GM18507 (cell line): ENCODE measurements around the gene KCNMB1.
A peak's percentile ranks its signal among the peaks of the same experiment; 100 is the strongest.

Experiments
- DNase-seq: peaks from one replicate; pipeline ENCODE4 v3.0.0; 2011; ENCODE audit warnings: low read depth; ENCODE audit not compliant: insufficient read length; ENCODE audit errors: extremely low spot score
- FAIRE-seq: peaks from 2 replicates; lab custom pipeline; 2011; peaks lifted over from hg19 to GRCh38; lab: Jason Lieb, UNC

KCNMB1 gene

GRCh38 chr5:170388818-170389549, at the start of gene KCNMB1:
TSS of gene KCNMB1 (minus strand) at chr5:170389367. CDS start at chr5:170385447, 3,920 bp downstream.
- FAIRE-seq: no peak
- no peak for DNase-seq

GRCh38 chr5:170438581-170438980, 49.4 kb upstream of the KCNMB1 start:
- FAIRE-seq (no peak), DNase-seq (no peak)

- FAIRE-seq (no peak), DNase-seq (no peak)
Observed at GRCh38 chr5:170437621-170438375, 48.6 kb upstream of the KCNMB1 start.

- no peak for DNase-seq
- FAIRE-seq: no peak
Observed at GRCh38 chr5:170436335-170436734, 47.2 kb upstream of the KCNMB1 start.

- FAIRE-seq (peak; percentile 74), DNase-seq (peak; percentile 32)
Observed at GRCh38 chr5:170434966-170435605, 45.9 kb upstream of the KCNMB1 start.

GRCh38 chr5:170432669-170433068, 43.5 kb upstream of the KCNMB1 start:
- FAIRE-seq: no peak
- no peak for DNase-seq

GRCh38 chr5:170431571-170431970, 42.4 kb upstream of the KCNMB1 start:
- DNase-seq (no peak), FAIRE-seq (no peak)

- FAIRE-seq: no peak
- DNase-seq: no peak
Observed at GRCh38 chr5:170430866-170431437, 41.8 kb upstream of the KCNMB1 start.

- no peak for DNase-seq
- FAIRE-seq: no peak
Observed at GRCh38 chr5:170430256-170430655, 41.1 kb upstream of the KCNMB1 start.

- FAIRE-seq: no peak
- no peak for DNase-seq
Observed at GRCh38 chr5:170429014-170429413, 39.8 kb upstream of the KCNMB1 start.

- FAIRE-seq: no peak
- DNase-seq: no peak
Observed at GRCh38 chr5:170427672-170428236, 38.6 kb upstream of the KCNMB1 start.

GRCh38 chr5:170426786-170427185, 37.6 kb upstream of the KCNMB1 start:
- FAIRE-seq (no peak), DNase-seq (no peak)

GRCh38 chr5:170426149-170426767, 37.1 kb upstream of the KCNMB1 start:
- DNase-seq: no peak
- peak; percentile 60 for FAIRE-seq

GRCh38 chr5:170425731-170426130, 36.6 kb upstream of the KCNMB1 start:
- DNase-seq (no peak), FAIRE-seq (no peak)

- no peak for DNase-seq
- FAIRE-seq: no peak
Observed at GRCh38 chr5:170424629-170425028, 35.5 kb upstream of the KCNMB1 start.

GRCh38 chr5:170423692-170424091, 34.5 kb upstream of the KCNMB1 start:
- no peak for DNase-seq
- no peak for FAIRE-seq

GRCh38 chr5:170421826-170422225, 32.7 kb upstream of the KCNMB1 start:
- DNase-seq: no peak
- FAIRE-seq: no peak

GRCh38 chr5:170420806-170421412, 31.7 kb upstream of the KCNMB1 start:
- FAIRE-seq (peak; percentile 87), DNase-seq (peak; percentile 48)

GRCh38 chr5:170419643-170420042, 30.5 kb upstream of the KCNMB1 start:
- DNase-seq (no peak), FAIRE-seq (no peak)
